Activated CD8-positive, alpha-beta T cell treated with anti-CD3 and anti-CD28 coated beads for 36 hours (primary cell): Measurements from ENCODE around the gene BARD1. TPM values are rescaled to one million over a fixed set of nuclear protein-coding genes. Genes with fewer than 3 reads are reported as not detected.
"Not testable (repeated sequence)": the region's sequence is repeated elsewhere in the genome, so short reads cannot be mapped to it uniquely, and the experiment has no call there.

Experiments used
- ATAC-seq: fragments of 200-7000 bp; cut with Tn5 transposase; one replicate; pipeline ENCODE4 v1.10.0; 2021; ENCODE audit warnings: mild to moderate bottlenecking, moderate library complexity
- CTCF ChIA-PET: fragments of 350-600 bp; sonication (Branson Sonifier 250); formaldehyde crosslinking; loops from one replicate; lab custom pipeline; 2021; ENCODE audit warnings: antibody characterized with exemption; lab: Charles Lee
- POLR2A ChIA-PET: fragments of 350-600 bp; sonication (Branson Sonifier 250); formaldehyde crosslinking; loops from one replicate; lab custom pipeline; 2021; ENCODE audit warnings: antibody characterized with exemption; lab: Charles Lee
- DNase-seq: peaks from one replicate; pipeline ENCODE4 v3.0.0-alpha.2; 2020
- H3K27ac Mint-ChIP-seq: one replicate; pipeline ENCODE4 v1.8.0; 2021; ENCODE audit warnings: mild to moderate bottlenecking, mixed read lengths
- H3K27me3 Mint-ChIP-seq: one replicate; pipeline ENCODE4 v1.8.0; 2021; ENCODE audit warnings: mixed read lengths
- H3K36me3 Mint-ChIP-seq: one replicate; pipeline ENCODE4 v1.8.0; 2021; ENCODE audit warnings: low read depth, mixed read lengths
- H3K4me1 Mint-ChIP-seq: one replicate; pipeline ENCODE4 v1.8.0; 2021; ENCODE audit warnings: low read depth, mixed read lengths
- H3K4me3 Mint-ChIP-seq: one replicate; pipeline ENCODE4 v1.8.0; 2021; ENCODE audit warnings: mild to moderate bottlenecking, moderate library complexity, mixed read lengths
- H3K9me3 Mint-ChIP-seq: one replicate; pipeline ENCODE4 v1.8.0; 2021; ENCODE audit warnings: mixed read lengths
- intact Hi-C: fragments of 100-400 bp; cut with micrococcal nuclease; formaldehyde crosslinking; loops from one replicate; pipeline ENCODE4 v1.10.0; 2022
- total RNA-seq, 2 experiments: library from RNA; stranded (reverse); gene quantifications; one replicate each; pipeline ENCODE4 v1.2.3, GENCODE V29; 2021
- TF ChIP-seq, protein P1 (sequence below): fragments of 200-600 bp; IDR thresholded peaks from one replicate; pipeline ENCODE4 v1.8.0; 2022; ENCODE audit warnings: antibody characterized with exemption, mild to moderate bottlenecking

Gene BARD1
- total RNA-seq, 2 experiments from 2014 or later: 28.1 to 33.3 TPM

DNA sequence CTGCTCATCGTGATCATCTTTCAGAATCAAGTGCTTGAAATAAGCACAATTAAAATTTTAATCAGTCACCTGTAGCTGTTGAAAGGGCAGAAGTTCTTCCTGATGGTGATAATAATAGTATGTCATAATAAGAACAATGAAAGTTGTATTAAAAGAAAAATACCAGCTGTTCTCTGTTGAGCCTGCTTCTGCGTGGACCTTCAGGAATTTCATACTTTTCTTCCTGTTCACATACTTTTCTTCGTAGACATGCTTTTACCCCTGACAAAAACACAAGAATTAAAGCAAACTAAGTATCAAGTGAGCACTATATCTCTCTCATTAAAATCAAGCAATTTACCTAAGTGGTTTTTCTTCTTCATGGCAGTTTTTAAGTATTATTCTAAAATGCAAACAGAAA lies 79.2 kb downstream of the BARD1 start:
- TF ChIP-seq, protein P1, sequence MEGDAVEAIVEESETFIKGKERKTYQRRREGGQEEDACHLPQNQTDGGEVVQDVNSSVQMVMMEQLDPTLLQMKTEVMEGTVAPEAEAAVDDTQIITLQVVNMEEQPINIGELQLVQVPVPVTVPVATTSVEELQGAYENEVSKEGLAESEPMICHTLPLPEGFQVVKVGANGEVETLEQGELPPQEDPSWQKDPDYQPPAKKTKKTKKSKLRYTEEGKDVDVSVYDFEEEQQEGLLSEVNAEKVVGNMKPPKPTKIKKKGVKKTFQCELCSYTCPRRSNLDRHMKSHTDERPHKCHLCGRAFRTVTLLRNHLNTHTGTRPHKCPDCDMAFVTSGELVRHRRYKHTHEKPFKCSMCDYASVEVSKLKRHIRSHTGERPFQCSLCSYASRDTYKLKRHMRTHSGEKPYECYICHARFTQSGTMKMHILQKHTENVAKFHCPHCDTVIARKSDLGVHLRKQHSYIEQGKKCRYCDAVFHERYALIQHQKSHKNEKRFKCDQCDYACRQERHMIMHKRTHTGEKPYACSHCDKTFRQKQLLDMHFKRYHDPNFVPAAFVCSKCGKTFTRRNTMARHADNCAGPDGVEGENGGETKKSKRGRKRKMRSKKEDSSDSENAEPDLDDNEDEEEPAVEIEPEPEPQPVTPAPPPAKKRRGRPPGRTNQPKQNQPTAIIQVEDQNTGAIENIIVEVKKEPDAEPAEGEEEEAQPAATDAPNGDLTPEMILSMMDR: no peak
- Mint-ChIP-seq H3K27me3 (no peaks in the 10 kb centered on the region), H3K9me3 (no peaks in the 10 kb centered on the region), H3K4me1 (no peaks in the 10 kb centered on the region), H3K4me3 (no peak overlapping the region), H3K27ac (no peak overlapping the region), H3K36me3 (peaks cover 35% of the 10 kb centered on the region)
- ATAC-seq: no peak
- CTCF ChIA-PET: no interaction called here
- POLR2A ChIA-PET: no interaction called here
- intact Hi-C loops: no loop called here
- no peak for DNase-seq

DNA sequence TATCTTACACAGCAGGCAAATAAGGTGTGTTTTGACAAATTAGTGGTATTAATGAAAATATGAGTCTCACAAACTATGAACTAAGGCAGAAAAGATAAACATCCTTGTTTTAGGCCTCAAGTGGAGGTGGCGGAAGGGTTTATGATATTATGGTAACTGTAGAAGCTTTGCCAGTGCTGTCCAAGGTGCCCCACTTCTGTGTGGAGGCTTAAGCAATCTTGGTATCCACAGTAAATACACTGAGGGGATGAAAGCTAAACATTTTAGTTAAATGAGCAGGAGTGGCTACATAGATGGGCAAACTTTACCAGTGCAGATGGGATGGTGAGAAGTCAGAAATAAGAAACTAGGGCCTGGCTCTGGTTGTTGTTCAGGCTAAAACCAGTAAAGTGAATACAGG lies 84.7 kb downstream of the BARD1 start:
- Mint-ChIP-seq H3K4me1 (no peaks in the 10 kb centered on the region), H3K4me3 (no peak overlapping the region), H3K27me3 (no peaks in the 10 kb centered on the region), H3K36me3 (peaks cover 55% of the 10 kb centered on the region), H3K9me3 (peaks cover 4% of the 10 kb centered on the region), H3K27ac (no peak overlapping the region)
- no peak for ATAC-seq
- intact Hi-C loops: no loop called here
- no peak for DNase-seq
- ChIA-PET CTCF (no interaction called here), POLR2A (no interaction called here)
- TF ChIP-seq, protein P1: no peak

- POLR2A ChIA-PET, ATAC-seq, H3K27ac Mint-ChIP-seq, CTCF ChIA-PET, H3K27me3 Mint-ChIP-seq, DNase-seq, H3K9me3 Mint-ChIP-seq, intact Hi-C loops, H3K4me3 Mint-ChIP-seq, H3K4me1 Mint-ChIP-seq: not testable (repeated sequence)
- peaks cover 40% of the 10 kb centered on the region for H3K36me3 Mint-ChIP-seq
Measured at GRCh38 chr2:214717837-214718236, 91.6 kb downstream of the BARD1 start.

DNA sequence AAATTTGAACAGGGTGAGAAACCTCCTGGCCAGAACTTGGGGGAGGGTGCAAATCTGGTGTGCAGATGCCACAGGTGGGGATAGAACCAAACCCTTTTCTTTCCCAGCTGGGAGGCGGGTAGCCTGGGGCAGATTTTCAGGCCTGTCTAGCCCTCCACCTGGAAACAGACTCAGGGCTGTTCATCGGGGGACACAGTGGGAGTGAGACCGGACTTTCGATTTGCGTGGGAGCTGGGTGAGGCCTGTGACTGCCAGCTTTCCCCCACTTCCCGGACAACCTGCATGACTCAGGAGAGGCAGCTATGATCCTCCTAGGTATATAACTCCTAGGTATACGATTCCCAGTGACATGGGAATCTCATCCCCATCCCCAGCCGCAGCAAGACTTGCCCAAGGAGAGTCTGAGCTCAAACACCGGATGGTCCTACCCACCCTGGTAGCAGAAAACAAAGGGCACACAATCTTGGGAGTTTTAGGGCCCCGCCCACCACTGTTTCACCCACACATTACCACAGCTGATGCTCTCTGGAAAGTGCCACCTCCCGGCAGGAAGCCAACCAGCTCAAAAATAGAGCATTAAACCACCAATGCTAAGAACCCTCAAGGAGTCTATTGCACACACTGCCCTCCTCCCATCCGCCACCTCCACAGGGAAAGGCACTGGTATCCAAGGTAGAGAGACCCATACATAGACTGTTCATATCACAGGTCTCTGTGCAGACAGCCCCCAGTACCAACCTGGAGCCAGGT lies 92.5 kb downstream of the BARD1 start:
- Mint-ChIP-seq H3K27ac (no peak overlapping the region), H3K4me3 (no peak overlapping the region), H3K36me3 (peaks cover 39% of the 10 kb centered on the region), H3K4me1 (no peaks in the 10 kb centered on the region), H3K9me3 (peaks cover 9% of the 10 kb centered on the region), H3K27me3 (no peaks in the 10 kb centered on the region)
- DNase-seq (peak; percentile 19), ATAC-seq (no peak)
- TF ChIP-seq, protein P1: no peak
- intact Hi-C loops: no loop called here
- ChIA-PET CTCF (interaction anchor here (0.6 kb wide), 1 partner anchor 173 kb away, joined by 3 read pairs; no protein-coding TSS in a partner anchor), POLR2A (no interaction called here)

GRCh38 chr2:214715025-214715424 lies 94.5 kb downstream of the BARD1 start:
- peaks cover 26% of the 10 kb centered on the region for H3K36me3 Mint-ChIP-seq
- no peak overlapping the region for H3K27ac Mint-ChIP-seq
- H3K27me3 Mint-ChIP-seq: no peaks in the 10 kb centered on the region
- TF ChIP-seq, protein P1: no peak
- ChIA-PET POLR2A (no interaction called here), CTCF (no interaction called here)
- peaks cover 5% of the 10 kb centered on the region for H3K9me3 Mint-ChIP-seq
- ATAC-seq: no peak
- H3K4me1 Mint-ChIP-seq: no peaks in the 10 kb centered on the region
- no peak overlapping the region for H3K4me3 Mint-ChIP-seq
- intact Hi-C loops: no loop called here
- DNase-seq: no peak
